ENCODE results near the gene LCAT.
A peak's percentile ranks its signal among the peaks of the same experiment; 100 is the strongest.

LCAT gene

GRCh38 chr16:67909056-67909742, 34.7 kb downstream of the LCAT start:
- no peak for DNase-seq

- DNase-seq = no peak
These were observed 36.3 kb downstream of the LCAT start for GRCh38 chr16:67907397-67908180.

DNA sequence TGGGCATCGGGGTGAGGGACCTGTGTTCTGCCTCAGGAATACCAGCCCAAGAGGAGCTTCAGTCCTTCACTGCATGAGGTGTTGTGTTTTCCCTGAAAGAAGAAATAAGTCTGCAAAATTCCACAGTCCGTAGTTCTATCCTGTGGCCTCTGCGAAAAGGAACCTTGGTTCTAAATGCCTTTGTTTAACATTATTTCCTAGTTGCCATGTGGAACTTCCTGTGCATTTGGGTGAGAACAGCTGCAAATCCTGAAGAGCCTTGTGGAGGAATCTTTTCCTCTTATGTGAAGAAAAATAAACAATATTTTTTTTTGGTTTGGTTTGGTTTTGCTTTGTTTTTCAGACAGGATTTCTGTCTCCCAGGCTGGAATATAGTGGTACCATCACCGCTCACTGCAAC, 41.1 kb downstream of the LCAT start:
- DNase-seq = no peak

DNA sequence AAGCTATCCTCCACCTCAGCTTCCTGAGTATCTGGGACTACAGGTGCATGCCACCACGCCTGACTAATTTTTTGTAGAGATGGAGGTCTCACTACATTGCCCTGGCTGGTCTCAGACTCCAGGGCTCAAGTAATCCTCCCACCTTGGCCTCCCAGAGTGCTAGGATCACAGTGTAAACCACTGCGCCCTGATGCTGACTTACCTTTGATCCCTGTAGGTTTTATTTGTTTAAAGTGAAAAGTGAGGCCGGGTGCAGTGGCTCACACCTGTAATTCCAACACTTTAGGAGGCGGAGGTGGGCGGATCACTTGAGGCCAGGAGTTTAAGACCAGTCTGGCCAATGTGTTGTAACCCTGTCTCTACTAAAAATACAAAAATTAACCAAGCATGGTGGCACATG, 42.2 kb downstream of the LCAT start:
- no peak for DNase-seq

- DNase-seq = no peak
These were observed 46.7 kb downstream of the LCAT start for GRCh38 chr16:67897231-67897630.

GRCh38 chr16:67893743-67894399, 50.0 kb downstream of the LCAT start:
- no peak for DNase-seq

DNA sequence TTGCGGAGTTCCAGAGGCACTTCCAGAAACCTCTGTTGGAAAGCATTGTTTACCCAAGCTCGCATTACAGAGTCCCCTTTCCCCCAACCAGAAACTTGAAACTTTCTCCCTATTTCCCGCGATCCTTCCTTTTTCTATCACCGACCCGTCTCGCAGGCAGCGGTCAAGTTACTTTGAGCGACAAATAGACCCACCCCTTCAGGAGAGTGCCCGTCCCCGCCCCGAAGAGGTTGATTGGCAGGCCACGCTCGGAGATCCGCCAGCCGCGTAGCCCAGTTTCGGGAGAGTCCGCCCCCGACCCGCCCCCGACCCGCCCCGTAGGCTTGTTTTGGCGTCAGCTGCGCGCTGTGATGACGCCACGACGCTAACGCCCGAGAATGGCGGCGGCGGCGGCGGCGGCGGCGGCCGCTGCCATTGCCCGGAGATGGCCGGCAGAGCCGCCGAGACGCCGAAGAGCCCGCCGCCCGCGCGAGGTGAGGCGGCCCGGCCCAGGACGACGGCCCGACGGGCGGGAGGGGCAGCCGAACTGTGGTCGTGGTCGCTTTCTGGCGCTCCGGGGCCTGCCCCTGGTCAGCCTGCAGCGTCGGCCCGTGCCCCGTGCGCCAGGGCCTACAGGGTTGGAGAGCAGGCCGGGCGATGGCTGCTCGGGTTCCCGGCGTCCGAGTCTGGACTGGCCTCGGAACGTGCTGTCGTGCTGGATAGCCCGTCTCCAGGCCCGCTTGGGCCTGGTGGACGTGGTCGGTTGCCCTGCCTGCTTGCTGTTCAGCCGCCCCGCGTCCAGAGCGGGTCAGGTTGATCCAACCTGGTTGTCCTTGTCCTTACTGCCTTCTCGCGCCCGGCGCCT, 50.8 kb downstream of the LCAT start, which contains the start of gene PSKH1:
Gene PSKH1 (plus strand): TSS at position 356 of the 844 bp plus-strand sequence. CDS start 15,496 bp downstream, outside the sequence.
- DNase-seq = peak; percentile 97

DNA sequence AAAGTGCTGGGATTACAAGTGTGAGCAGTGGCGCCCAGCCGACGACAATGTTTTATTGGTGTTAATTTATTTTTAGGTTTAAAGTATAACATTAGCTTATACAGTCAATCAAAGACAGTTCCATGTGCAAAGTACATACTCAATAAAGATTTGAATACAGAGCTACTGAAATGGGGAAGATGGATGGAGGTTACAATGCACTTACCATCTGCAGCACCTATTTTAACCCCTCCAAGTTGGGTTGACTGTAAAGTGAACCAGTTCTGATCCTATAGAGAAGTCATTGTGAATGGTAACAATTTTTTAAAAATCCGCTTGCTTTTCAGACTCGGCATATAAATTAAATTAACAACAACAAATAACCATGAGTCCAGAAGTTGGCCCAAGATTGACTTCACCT, 51.5 kb downstream of the LCAT start:
- DNase-seq = no peak
